ENCODE data around the gene OBP2A.
"Not testable (repeated sequence)": the region's sequence is repeated elsewhere in the genome, so short reads cannot be mapped to it uniquely, and the experiment has no call there.

- not testable (repeated sequence) for TF ChIP-seq CTCF, POLR2A (IDR thresholded peaks at IDR 0.05)
Measured at GRCh38 chr9:135513906-135514305, 32.0 kb upstream of the OBP2A start.
